Left lung (tissue), 10 donors: ENCODE measurements around the gene TCF3. TPM values are rescaled to one million over a fixed set of nuclear protein-coding genes. Genes with fewer than 3 reads are reported as not detected.

Experiments
- ATAC-seq: fragments of 200-7000 bp; cut with Tn5 transposase; one replicate; pipeline ENCODE4 v1.9.1; 2020; ENCODE audit warnings: moderate library complexity
- DNase-seq, 4 donors: peaks; one replicate each; pipeline ENCODE4 v3.0.0-alpha.2; 2013 to 2020
- H3K27ac ChIP-seq, 2 donors: fragments of 200-600 bp; sonication (generic) in 1 of 2; one replicate each; pipeline versions ENCODE4 v1.5.0 to v1.8.0; 2020 to 2021
- H3K27me3 ChIP-seq, 2 donors: fragments of 200-600 bp; sonication (generic) in 1 of 2; one replicate each; pipeline versions ENCODE4 v1.5.0 to v1.8.0; 2020 to 2021
- H3K36me3 ChIP-seq, 2 donors: fragments of 200-600 bp; sonication (generic) in 1 of 2; one replicate each; pipeline versions ENCODE4 v1.5.0 to v1.8.0; 2020 to 2021
- H3K4me1 ChIP-seq, 2 donors: fragments of 200-600 bp; one replicate each; pipeline ENCODE4 v1.8.0; 2021
- H3K4me3 ChIP-seq, 2 donors: fragments of 200-600 bp; sonication (generic) in 1 of 2; one replicate each; pipeline versions ENCODE4 v1.5.0 to v1.8.0; 2020 to 2021; ENCODE audit warnings: mild to moderate bottlenecking in 1 of 2
- H3K9me3 ChIP-seq, 2 donors: fragments of 200-600 bp; sonication (generic) in 1 of 2; one replicate each; pipeline versions ENCODE4 v1.5.0 to v1.8.0; 2020 to 2021
- CTCF ChIP-seq, 2 donors: fragments of 200-600 bp; sonication (generic) in 1 of 2; IDR thresholded peaks; one replicate each; pipeline versions ENCODE4 v1.5.0 to v1.8.0; 2021; ENCODE audit warnings: antibody characterized with exemption in 2 of 2
- intact Hi-C, 2 donors: fragments of 100-400 bp; cut with DNase I; formaldehyde crosslinking; loops; one replicate each; pipeline versions ENCODE4 v1.11.2 to v1.14.2; 2022
- polyA plus RNA-seq, 6 donors: library from polyadenylated mRNA; unstranded; fragments of 120-200 nt; gene quantifications; one replicate each; pipeline ENCODE4 v1.2.1, GENCODE V29; 2013; ENCODE audit not compliant: insufficient read length in 6 of 6
- total RNA-seq, 2 donors: library from RNA; stranded (reverse); fragmentation: NEBNext Ultra II Directional; extraction: Animal tissue kit (Norgen Biotek cat#: 25700); gene quantifications; one replicate each; pipeline ENCODE4 v1.2.1, GENCODE V29; 2021
- donor health status: DM: no; HTN: yes; CAD: no.
- donor health status: DM: no; HTN: no; CAD: no.

The TCF3 gene
- total and polyA plus RNA-seq, 8 donors, result 57.9 to 149 (median 124) TPM

GRCh38 chr19:1613808-1614570 lies 38.4 kb downstream of the TCF3 start:
- H3K4me3 ChIP-seq, result no peak overlapping the region
- H3K4me1 ChIP-seq, result peaks cover 0 to 5% of the 10 kb centered on the region in 2 donors
- peak in 1 of 4 donors; percentile 55 for DNase-seq
- no peak for TF ChIP-seq CTCF (IDR thresholded peaks at IDR 0.05)
- intact Hi-C loops, result no loop called here
- peaks cover 0 to 77% of the 10 kb centered on the region in 2 donors for H3K36me3 ChIP-seq
- no peak overlapping the region for H3K27ac ChIP-seq
- no peaks in the 10 kb centered on the region for H3K27me3 ChIP-seq
- ATAC-seq, result no peak
- no peaks in the 10 kb centered on the region for H3K9me3 ChIP-seq

GRCh38 chr19:1613146-1613545 lies 39.3 kb downstream of the TCF3 start:
- peaks cover 0 to 69% of the 10 kb centered on the region in 2 donors for H3K36me3 ChIP-seq
- no peak overlapping the region for H3K27ac ChIP-seq
- H3K4me1 ChIP-seq, result peaks cover 0 to 5% of the 10 kb centered on the region in 2 donors
- intact Hi-C loops, result no loop called here
- no peak overlapping the region for H3K4me3 ChIP-seq
- no peak for TF ChIP-seq CTCF (IDR thresholded peaks at IDR 0.05)
- ATAC-seq (no peak), DNase-seq (no peak)
- no peaks in the 10 kb centered on the region for H3K9me3 ChIP-seq
- no peaks in the 10 kb centered on the region for H3K27me3 ChIP-seq

- Histone ChIP-seq H3K36me3 (peaks cover 0 to 61% of the 10 kb centered on the region in 2 donors), H3K4me3 (no peak overlapping the region), H3K4me1 (peaks cover 0 to 5% of the 10 kb centered on the region in 2 donors), H3K9me3 (no peaks in the 10 kb centered on the region), H3K27ac (no peak overlapping the region), H3K27me3 (no peaks in the 10 kb centered on the region)
- no peak for TF ChIP-seq CTCF (IDR thresholded peaks at IDR 0.05)
- no peak for ATAC-seq
- DNase-seq, result no peak
- intact Hi-C loops, result no loop called here
These were observed 40.0 kb downstream of the TCF3 start for GRCh38 chr19:1612114-1613086.

DNA sequence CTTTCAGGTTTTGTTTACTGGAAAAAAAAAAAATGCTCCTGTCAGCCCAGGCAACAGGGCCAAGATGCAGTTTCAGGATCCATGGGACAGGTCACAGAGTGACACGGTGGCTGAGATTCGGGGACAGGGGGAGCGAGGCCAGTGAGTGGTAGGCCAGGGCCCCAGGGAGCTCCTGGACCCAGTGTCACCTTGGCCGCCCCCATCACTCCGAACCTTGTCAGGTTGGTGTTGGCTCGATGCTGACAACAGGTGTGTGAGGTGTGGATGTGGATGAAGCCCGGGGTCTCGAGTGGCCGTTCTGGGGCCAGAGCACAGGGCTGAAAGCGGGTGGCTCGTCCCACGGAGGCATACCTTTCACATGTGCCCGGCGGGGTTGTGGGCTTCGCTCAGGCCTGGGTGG lies 41.1 kb downstream of the TCF3 start:
- ATAC-seq, result no peak
- intact Hi-C loops, result no loop called here
- no peak overlapping the region for H3K4me3 ChIP-seq
- peaks cover 0 to 53% of the 10 kb centered on the region in 2 donors for H3K36me3 ChIP-seq
- no peaks in the 10 kb centered on the region for H3K27me3 ChIP-seq
- TF ChIP-seq CTCF (IDR thresholded peaks at IDR 0.05), result no peak
- H3K9me3 ChIP-seq, result no peaks in the 10 kb centered on the region
- peak in 1 of 4 donors; percentile 59 for DNase-seq
- H3K4me1 ChIP-seq, result peaks cover 1 to 9% of the 10 kb centered on the region in 2 donors
- no peak overlapping the region for H3K27ac ChIP-seq

- TF ChIP-seq CTCF (IDR thresholded peaks at IDR 0.05), result no peak
- no peaks in the 10 kb centered on the region for H3K27me3 ChIP-seq
- no peak overlapping the region for H3K27ac ChIP-seq
- H3K4me1 ChIP-seq, result peaks cover 5 to 14% of the 10 kb centered on the region in 2 donors
- no peak overlapping the region for H3K4me3 ChIP-seq
- peaks cover 0 to 45% of the 10 kb centered on the region in 2 donors for H3K36me3 ChIP-seq
- intact Hi-C loops, result no loop called here
- H3K9me3 ChIP-seq, result no peaks in the 10 kb centered on the region
- ATAC-seq (no peak), DNase-seq (no peak)
These were observed 41.8 kb downstream of the TCF3 start for GRCh38 chr19:1610579-1610978.
